HG02852 (cell line): ENCODE measurements around the gene PLPP4.
"Not testable (repeated sequence)": the region's sequence is repeated elsewhere in the genome, so short reads cannot be mapped to it uniquely, and the experiment has no call there.

Source experiments
- ATAC-seq: cut with Tn5 transposase; IDR thresholded peaks from one replicate; pipeline ENCODE4 v1.9.1; 2021; ENCODE audit warnings: mild to moderate bottlenecking, moderate library complexity; ENCODE audit not compliant: unreplicated experiment

The PLPP4 gene

GRCh38 chr10:120485946-120486345, 28.9 kb downstream of the PLPP4 start:
- ATAC-seq: no peak

DNA sequence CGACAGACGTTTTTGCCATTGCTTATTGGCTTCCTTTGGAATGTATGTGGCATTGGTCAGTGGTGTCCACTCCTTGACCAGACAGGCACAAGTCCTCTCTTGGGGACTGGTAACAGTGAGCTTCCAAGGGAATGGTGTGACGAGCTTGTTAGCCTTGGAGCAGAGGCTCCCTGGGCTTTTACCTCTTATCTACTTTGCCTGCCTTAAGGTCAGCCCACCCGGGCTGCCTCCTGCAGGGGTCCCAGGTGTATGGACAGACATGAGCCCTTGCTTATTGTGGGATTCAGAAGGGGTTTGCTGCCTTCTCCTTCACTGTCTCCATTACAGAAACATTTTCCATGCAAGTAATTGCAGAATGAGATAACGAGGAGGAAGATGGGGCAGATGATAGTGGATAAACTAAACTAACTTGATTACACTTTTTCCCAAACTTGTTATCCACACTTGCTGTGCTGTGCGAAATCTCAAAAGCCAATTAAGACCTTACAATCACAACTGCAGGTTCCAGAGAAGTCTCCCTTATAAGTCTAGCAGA, 29.7 kb downstream of the PLPP4 start:
- no peak for ATAC-seq

GRCh38 chr10:120490288-120490687, 33.3 kb downstream of the PLPP4 start:
- no peak for ATAC-seq

GRCh38 chr10:120492346-120492745, 35.3 kb downstream of the PLPP4 start:
- ATAC-seq: no peak

DNA sequence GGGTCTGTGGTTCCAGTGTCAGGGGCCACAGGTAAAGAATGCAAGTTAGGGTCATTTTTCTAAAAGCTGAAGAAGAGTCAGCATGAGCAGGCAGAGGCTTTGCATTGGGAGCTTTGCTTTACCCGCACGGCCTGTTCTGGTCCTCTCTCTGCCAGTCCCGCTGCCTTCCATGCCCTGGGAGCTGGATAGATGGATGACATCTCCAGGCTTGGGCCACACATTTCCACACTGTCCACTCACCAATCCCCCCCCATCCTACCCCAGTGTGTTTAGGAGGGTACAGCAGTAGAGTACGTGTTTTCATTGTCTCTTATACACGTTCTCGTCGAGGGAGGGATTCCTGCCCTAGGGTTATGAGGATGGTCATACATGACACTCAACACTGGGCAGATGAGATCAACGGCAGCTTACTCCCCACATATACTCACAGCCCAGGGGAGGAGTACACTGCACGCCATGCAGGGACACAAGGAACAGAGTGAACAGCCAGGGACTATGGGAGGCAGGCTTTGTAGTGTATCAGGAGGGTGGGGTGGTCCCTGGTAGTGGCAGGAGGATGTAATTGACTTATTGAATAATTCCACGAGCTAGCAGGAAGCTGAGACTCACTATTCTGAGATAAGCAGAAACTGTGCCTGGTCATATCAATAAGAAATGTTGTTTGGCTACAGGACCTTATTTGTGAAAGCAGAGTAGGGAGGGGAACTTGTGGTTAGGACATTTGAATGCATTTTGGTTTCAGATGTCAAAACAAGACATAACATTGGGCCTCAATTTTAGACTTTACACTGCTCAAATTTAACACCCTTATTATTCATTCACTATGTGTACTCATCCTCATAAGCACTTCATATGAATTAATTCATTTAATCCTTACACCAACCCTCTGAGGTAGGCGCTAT, 36.6 kb downstream of the PLPP4 start:
- peak; percentile 89 for ATAC-seq

GRCh38 chr10:120494313-120494710, 37.3 kb downstream of the PLPP4 start:
- ATAC-seq: no peak

GRCh38 chr10:120495226-120496009, 38.4 kb downstream of the PLPP4 start:
- no peak for ATAC-seq

DNA sequence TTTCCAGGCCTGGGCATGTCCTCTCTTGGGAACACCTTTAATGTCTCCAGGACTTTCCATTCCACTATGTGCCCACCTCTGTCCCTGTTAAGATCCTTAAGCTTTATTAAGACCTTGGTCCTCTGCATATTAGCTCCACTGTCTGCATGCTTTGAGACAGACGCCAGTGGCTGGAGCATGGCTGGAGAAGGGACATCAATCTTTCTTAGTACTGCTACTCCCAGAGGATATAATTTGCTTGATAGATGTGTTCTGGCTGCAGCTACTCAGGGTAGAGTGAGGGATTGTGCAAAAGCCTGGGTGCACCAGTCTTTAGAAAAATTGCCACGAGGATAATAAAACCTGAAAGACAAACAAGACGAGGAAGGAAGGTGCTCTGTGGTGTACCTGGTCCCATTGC, 42.9 kb downstream of the PLPP4 start:
- ATAC-seq: no peak

GRCh38 chr10:120503689-120504088, 46.7 kb downstream of the PLPP4 start:
- no peak for ATAC-seq

- not testable (repeated sequence) for ATAC-seq
Observed at GRCh38 chr10:120504227-120504626, 47.2 kb downstream of the PLPP4 start.

DNA sequence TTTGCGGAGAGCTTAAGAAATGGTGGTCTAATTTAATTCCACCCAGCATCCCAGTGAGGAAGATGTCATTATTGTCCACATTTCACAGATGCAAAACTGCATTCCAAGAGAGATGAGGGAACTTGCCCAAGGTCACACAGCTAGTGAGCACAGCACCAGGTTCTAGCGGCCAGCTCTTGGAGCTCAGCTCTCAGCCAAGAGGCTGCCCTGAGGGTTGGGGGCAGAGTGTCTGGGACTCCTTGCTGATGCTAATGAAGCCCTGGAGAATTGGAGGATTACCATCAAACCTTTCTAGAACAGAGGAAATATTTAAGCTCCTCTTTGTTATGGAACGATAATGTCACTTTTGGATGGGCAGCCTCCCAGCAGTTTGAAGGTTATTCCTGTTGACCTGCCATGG, 48.0 kb downstream of the PLPP4 start:
- ATAC-seq: no peak

DNA sequence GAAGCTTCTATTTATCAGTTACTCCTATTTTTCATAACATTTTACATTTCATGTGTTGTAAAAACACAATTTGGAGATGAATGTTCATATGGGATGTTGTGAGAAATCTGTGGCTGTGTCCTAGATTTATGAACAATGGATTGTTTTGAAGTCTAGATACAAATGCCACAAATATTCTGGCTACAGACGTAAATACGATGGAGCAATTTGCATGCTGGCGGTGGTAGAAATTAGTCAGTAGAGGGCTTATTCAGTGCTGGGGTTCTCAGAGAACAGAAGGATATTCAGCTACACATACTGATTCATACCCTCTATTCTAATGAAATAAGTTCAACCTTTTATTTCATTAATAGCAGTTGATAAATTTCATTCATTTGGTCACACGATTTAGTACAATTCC, 48.8 kb downstream of the PLPP4 start:
- ATAC-seq: no peak

DNA sequence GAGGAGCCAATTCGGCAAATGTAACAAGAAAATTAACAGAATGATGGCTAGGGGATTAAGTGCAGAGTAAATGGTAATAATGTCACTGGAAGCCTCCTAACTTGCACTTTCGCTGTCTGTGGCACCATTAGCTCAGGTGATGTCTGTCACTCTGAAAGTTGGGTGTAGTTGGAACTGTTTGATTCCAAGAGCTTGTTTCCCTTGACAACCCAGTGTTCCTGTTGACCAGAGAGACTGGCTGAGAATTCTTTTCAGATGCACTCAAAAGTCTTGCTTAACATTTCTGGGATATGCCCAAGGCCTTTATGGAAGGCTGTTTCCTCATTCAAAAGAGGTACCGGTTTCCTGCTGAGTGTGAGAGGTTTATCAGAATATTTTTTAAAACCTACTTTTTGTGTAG, 49.6 kb downstream of the PLPP4 start:
- no peak for ATAC-seq

GRCh38 chr10:120507175-120507574, 50.1 kb downstream of the PLPP4 start:
- no peak for ATAC-seq

GRCh38 chr10:120507651-120508050, 50.6 kb downstream of the PLPP4 start:
- no peak for ATAC-seq

DNA sequence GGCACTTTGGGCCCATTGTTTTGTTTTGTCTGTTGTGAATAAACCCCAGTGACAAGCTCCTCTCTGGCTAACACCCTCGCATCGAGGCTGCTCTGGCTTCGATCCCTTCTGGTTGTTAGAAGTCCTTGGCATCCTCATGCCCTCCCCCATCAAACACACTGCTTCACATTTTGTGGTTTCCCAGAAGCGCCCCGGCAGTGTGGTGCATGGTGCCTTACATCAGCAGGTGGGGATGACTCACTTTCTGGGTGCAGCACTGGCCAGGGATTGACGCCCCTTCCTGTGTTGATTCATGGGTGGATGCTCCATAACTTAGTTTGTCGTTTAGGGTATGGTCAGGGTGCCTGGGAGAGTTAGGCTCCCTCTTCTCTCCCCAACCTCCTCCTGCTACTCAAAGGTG, 51.4 kb downstream of the PLPP4 start:
- ATAC-seq: no peak

GRCh38 chr10:120508966-120509365, 51.9 kb downstream of the PLPP4 start:
- no peak for ATAC-seq

GRCh38 chr10:120511165-120511564, 54.1 kb downstream of the PLPP4 start:
- ATAC-seq: no peak

GRCh38 chr10:120513307-120513796, 56.3 kb downstream of the PLPP4 start:
- no peak for ATAC-seq

- no peak for ATAC-seq
Observed at GRCh38 chr10:120514035-120514620, 57.1 kb downstream of the PLPP4 start.

DNA sequence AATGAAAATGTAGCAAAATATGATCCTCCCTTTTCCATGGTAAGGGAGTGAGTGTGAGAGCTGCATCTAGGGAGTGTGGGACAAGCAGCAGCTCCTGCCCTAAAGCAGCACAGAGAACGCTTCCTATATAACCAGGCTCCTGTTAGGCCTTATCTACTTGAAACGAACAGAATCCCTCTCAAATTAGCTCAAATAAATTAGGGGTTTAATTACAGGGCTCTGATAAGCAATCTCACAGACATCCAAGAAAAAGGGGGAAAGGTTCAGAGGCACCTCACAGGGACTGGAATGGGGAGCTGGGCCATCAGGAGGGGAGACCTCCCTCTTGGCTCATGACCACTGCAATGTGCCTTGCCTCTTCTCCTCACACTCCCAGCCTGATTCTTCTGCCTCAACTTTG, 57.9 kb downstream of the PLPP4 start:
- no peak for ATAC-seq
